ENCODE results near the gene APOBEC3G. TPM values are rescaled to one million over a fixed set of nuclear protein-coding genes. Genes with fewer than 3 reads are reported as not detected.

The APOBEC3G gene
- total RNA-seq (2022; extraction: Qiagen RNA extraction): 0.13 TPM in 1 of 5 replicates, not detected in the others

GRCh38 chr22:39077026-39077840, at the start of gene APOBEC3G:
Gene APOBEC3G, plus strand, starts transcription at chr22:39077275. Its CDS starts 87 bp downstream, at chr22:39077362.

GRCh38 chr22:39040538-39041296, 36.4 kb upstream of the APOBEC3G start, which contains the start of gene APOBEC3F:
Gene APOBEC3F, plus strand, starts transcription at chr22:39040864. Its CDS starts 97 bp downstream, at chr22:39040961.

DNA sequence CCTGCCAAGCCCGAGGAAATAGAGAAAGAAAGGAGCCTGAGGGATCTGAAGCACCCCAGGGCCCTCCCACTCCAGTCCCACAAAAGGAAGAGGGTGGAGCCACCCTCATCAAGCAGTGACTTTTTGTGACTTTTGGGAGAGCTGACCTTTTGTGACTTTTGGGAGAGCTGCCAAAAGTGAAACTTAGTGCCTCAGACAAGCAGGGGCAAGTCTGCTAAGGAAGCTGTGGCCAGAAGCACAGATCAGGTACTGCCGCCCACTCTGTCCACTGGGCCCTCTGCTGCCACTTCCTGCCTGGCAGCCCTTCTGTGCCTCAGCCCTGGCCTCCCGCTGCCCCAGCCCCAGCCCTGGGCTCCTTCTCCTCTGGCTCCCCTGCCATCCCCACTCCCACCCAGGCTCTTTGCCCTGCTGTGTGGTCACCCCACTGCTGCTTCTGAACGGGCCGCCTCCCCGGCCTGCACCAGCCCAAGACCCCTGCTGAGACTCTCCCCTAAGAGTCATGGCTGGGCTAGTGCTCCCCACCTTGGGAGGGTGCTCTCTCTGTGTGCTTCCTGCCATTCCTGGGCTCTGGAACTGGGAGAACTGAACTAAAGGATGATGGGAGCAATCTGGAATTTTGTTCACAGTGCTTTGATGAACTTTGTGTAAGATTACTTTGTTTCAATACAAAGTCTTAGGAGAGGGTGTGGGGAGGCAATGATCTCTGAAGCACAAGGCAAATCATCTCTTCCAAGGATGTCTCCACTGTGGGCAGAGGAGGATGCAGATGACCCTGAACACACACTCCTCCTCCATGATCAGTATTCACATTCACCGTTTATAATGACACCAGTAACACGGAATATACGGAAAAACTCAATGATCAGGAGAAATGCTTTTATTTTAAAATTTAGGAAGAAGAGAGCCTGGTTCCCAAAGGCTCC, 20.3 kb downstream of the APOBEC3G start, which contains the start of gene APOBEC3H:
TSS of gene APOBEC3H (plus strand) at position 147 of the 923 bp plus-strand sequence. CDS start 3,035 bp downstream, outside the sequence.

Other genes with a start within 250 kb of the APOBEC3G start
- 7.9 to 10.8 TPM (median 9.8 TPM) in 5 replicates for gene NPTXR, start 233.2 kb upstream of the APOBEC3G start, total RNA-seq (2022; extraction: Qiagen RNA extraction)
- 25.8 to 31.4 TPM (median 27.8 TPM) in 5 replicates for gene CBX6, start 205.1 kb upstream of the APOBEC3G start, total RNA-seq (2022; extraction: Qiagen RNA extraction)
- not detected in 5 replicates for gene APOBEC3A, start 119.7 kb upstream of the APOBEC3G start, total RNA-seq (2022; extraction: Qiagen RNA extraction)
- gene APOBEC3B, start 94.9 kb upstream of the APOBEC3G start, total RNA-seq (2022; extraction: Qiagen RNA extraction): 25.2 to 30.3 TPM (median 28.0 TPM) in 5 replicates
- gene APOBEC3C, start 63.0 kb upstream of the APOBEC3G start, total RNA-seq (2022; extraction: Qiagen RNA extraction): 25.6 to 27.4 TPM (median 26.1 TPM) in 5 replicates
- gene APOBEC3D, start 56.1 kb upstream of the APOBEC3G start, total RNA-seq (2022; extraction: Qiagen RNA extraction): 0.13 to 0.34 TPM (median 0.14 TPM) in 5 replicates
- 1.8 to 2.6 TPM (median 1.9 TPM) in 5 replicates for gene APOBEC3F, start 36.4 kb upstream of the APOBEC3G start, total RNA-seq (2022; extraction: Qiagen RNA extraction)
- 0.21 to 0.53 TPM (median 0.25 TPM) in 5 replicates for gene APOBEC3H, start 20.0 kb downstream of the APOBEC3G start, total RNA-seq (2022; extraction: Qiagen RNA extraction)
- 1.00 to 1.4 TPM (median 1.1 TPM) in 5 replicates for gene CBX7, start 75.4 kb downstream of the APOBEC3G start, total RNA-seq (2022; extraction: Qiagen RNA extraction)
- 3.2 to 4.5 TPM (median 3.4 TPM) in 5 replicates for gene PDGFB, start 167.7 kb downstream of the APOBEC3G start, total RNA-seq (2022; extraction: Qiagen RNA extraction)
- gene RPL3, start 242.3 kb downstream of the APOBEC3G start, total RNA-seq (2022; extraction: Qiagen RNA extraction): 1,752 to 2,087 TPM (median 1,764 TPM) in 5 replicates

Measured in A549 treated with Hydrocortisone at 1 μM for 4 hours (cell line).